IMR-90 (cell line): ENCODE results near the gene NDUFB5.

Experiments used
- BHLHE40 ChIP-seq: fragments of 150-350 bp; IDR thresholded peaks from 2 replicates; pipeline ENCODE4 v1.6.1; 2016; ENCODE audit warnings: mild to moderate bottlenecking, low read depth, low read length
- CEBPB ChIP-seq: IDR thresholded peaks from 2 replicates; pipeline ENCODE4 v1.6.1; 2012; ENCODE audit warnings: low read depth, low read length, improper control_type of control experiment
- CTCF ChIP-seq: conservative IDR thresholded peaks from 2 replicates; pipeline ENCODE4 v1.5.1; 2012; ENCODE audit warnings: mild to moderate bottlenecking, low read depth, low read length, improper control_type of control experiment
- ELK1 ChIP-seq: fragments of 150-350 bp; IDR thresholded peaks from 2 replicates; pipeline ENCODE4 v1.6.1; 2016; ENCODE audit warnings: low read depth, mild to moderate bottlenecking, low read length, moderate library complexity, borderline replicate concordance
- MAFK ChIP-seq: IDR thresholded peaks from 2 replicates; pipeline ENCODE4 v1.6.1; 2012; ENCODE audit warnings: low read depth, low read length, improper control_type of control experiment
- MAZ ChIP-seq: IDR thresholded peaks from 2 replicates; pipeline ENCODE4 v1.6.1; 2012; ENCODE audit warnings: low read depth, mild to moderate bottlenecking, low read length, improper control_type of control experiment, moderate library complexity, borderline replicate concordance
- MXI1 ChIP-seq: IDR thresholded peaks from 2 replicates; pipeline ENCODE4 v1.6.1; 2012; ENCODE audit warnings: low read depth, mild to moderate bottlenecking, low read length, moderate library complexity, borderline replicate concordance
- POLR2A ChIP-seq: IDR thresholded peaks from 2 replicates; pipeline ENCODE4 v1.6.1; 2012; ENCODE audit warnings: mild to moderate bottlenecking, low read depth, low read length
- RAD21 ChIP-seq: IDR thresholded peaks from 2 replicates; pipeline ENCODE4 v1.6.1; 2012; ENCODE audit warnings: low read length, improper control_type of control experiment
- RCOR1 ChIP-seq: IDR thresholded peaks from 2 replicates; pipeline ENCODE4 v1.6.1; 2012; ENCODE audit warnings: mild to moderate bottlenecking, low read length, improper control_type of control experiment; ENCODE audit not compliant: insufficient replicate concordance
- RFX5 ChIP-seq: IDR thresholded peaks from 2 replicates; pipeline ENCODE4 v1.8.0; 2012; ENCODE audit warnings: low read depth, mild to moderate bottlenecking, low read length, moderate library complexity
- SMC3 ChIP-seq: fragments of 150-350 bp; IDR thresholded peaks from 2 replicates; pipeline ENCODE4 v1.6.1; 2016; ENCODE audit warnings: low read depth, mild to moderate bottlenecking, antibody characterized with exemption, low read length, moderate library complexity
- TF ChIP-seq, protein P1 (sequence below): fragments of 150-350 bp; IDR thresholded peaks from 2 replicates; pipeline ENCODE4 v1.6.1; 2017; ENCODE audit warnings: mild to moderate bottlenecking, antibody characterized with exemption, low read length, low read depth

DNA sequence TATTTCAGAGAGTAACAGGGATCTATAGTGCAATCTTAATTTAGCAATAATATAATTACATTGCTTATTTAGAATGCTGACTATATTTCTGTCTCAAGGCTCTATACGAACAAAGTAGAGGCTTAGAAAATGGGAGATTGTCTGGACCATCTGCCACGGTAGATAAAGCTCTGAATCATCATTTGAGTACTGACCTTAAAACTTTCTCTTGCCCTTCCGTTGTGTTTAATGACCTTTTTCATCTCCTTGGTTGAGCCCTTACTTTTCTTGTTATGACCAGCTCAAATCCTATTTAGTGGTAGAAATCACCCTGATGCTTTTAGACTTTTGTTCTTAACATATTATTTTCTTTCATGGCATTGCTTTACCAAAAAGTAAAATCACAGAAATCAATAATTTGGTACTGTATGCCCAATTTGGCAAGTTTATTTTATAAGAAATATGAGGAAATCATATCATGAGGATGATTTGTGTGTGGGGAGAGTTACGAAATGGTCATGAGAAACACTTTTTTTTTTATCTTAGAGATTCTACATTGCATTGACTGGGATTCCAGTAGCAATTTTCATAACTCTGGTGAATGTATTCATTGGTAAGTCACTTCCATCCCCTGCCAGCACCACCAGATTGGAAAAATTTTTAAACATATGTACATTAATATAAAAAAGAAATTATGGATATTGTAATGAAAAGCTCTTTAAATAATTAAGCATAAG is 11.0 kb downstream of the NDUFB5 start:
- TF ChIP-seq RAD21 (no peak), CTCF (no peak), POLR2A (no peak), ELK1 (no peak), MAFK (no peak), RCOR1 (no peak), MXI1 (no peak), BHLHE40 (no peak), MAZ (no peak), RFX5 (no peak), CEBPB (no peak), SMC3 (no peak)
- TF ChIP-seq, protein P1, sequence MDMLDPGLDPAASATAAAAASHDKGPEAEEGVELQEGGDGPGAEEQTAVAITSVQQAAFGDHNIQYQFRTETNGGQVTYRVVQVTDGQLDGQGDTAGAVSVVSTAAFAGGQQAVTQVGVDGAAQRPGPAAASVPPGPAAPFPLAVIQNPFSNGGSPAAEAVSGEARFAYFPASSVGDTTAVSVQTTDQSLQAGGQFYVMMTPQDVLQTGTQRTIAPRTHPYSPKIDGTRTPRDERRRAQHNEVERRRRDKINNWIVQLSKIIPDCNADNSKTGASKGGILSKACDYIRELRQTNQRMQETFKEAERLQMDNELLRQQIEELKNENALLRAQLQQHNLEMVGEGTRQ = no peak
